Inflammatory macrophage treated with lipopolysaccharide for 1 hour (primary cell): Measurements from ENCODE around the gene DSEL.

Source experiments
- DNase-seq, 2 donors: peaks; one replicate each; pipeline ENCODE4 v3.0.0-alpha.2; 2020 to 2022

DSEL gene

GRCh38 chr18:67500522-67501205 lies 15.9 kb downstream of the DSEL start:
- no peak for DNase-seq

GRCh38 chr18:67496469-67496868 lies 20.1 kb downstream of the DSEL start:
- DNase-seq, result no peak

DNA sequence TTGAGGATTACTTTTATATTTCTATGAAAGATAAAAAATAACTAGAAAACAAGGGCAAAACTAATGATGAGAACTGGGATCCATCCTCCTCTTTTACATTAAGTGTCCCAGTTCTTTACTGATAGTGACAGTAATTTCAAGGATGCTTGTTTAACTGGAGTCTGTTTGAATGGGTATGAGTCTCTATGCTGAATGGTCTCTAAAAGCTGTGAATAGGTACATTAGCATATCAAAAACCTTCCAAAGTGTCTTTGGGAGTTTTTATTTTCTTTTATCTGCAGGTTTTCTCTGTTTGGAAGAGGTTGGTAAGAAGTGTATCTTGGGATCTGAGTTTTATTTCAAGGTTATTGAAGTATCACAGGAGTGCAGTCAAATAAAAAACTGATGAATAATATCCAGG lies 30.0 kb downstream of the DSEL start:
- no peak for DNase-seq

- DNase-seq, result no peak
These were observed 30.9 kb downstream of the DSEL start for GRCh38 chr18:67485655-67486054.

DNA sequence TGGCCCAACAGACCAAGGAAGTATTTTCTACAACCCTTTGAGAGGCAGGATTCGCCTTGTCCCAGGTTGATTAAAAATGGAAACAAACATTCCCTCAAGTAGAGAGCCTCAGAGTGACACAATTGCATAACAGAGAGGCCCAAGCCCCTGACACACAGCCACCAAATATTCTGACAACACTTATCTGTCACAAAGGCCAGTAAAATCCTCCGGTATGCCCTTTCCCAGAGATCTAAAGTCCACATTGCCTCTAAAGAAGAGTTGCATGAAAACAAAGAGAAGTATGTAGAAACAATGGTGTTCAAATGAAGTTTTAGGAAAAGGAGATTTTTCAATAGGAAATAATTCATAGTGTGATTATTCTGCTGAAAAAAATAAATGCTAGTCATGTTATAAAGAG lies 32.1 kb downstream of the DSEL start:
- no peak for DNase-seq

DNA sequence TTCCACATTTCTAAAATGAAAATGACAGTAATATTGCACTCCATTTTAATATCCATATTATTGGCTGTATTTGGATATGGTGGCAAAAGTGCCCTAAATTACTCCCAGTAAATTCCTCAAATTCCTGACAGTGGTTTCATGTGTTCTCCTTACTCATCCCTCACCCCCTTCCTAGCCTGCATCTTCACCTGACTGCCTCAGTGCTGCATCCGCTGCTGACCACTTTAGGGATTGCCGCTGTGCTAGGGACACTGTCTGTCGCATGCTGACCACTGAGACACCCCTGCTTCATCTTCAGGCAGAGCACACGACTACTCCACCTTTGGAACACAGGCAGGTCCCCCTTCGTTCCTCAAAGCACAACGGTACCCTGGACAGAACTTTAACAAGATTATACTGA lies 32.6 kb downstream of the DSEL start:
- DNase-seq, result no peak

DNA sequence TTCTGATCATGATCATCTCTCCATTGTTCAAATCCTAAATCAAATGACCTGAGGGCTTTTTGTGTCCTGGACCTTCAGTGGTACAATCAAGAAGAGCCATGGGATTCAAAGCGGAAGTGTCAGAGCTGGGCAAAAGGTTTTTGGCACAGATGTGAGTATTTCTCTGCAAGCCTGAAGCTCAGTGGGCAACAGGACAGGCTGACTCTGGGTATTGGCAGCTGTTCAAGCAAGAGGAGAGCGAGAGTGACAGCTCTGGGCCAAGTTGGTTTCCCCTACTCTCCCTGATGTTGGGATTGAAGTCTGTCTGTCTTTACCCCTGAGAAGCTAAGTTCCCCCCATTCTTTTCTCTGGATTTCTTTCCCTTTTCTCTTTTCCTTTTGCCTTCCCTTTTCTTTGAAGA lies 33.3 kb downstream of the DSEL start:
- DNase-seq, result no peak

- DNase-seq, result no peak
These were observed 38.3 kb downstream of the DSEL start for GRCh38 chr18:67478249-67478648.

DNA sequence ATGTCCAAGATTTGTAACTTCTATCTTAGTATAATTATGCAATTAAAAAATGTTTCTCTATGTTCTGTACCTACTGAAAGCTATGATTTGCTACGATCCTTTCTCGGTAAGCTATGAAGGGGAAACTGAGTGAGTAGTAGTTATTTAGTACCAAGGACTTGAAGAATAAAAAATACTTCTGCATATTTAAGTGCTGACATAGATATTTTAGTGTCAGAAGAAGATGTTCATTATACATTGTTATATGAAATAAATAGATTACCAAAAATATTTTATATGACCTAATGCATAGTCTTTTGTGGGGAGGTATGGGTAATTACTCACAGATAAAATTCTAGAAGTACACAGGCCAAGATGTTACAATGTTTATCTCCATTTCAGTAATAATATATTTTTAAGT lies 39.0 kb downstream of the DSEL start:
- no peak for DNase-seq

DNA sequence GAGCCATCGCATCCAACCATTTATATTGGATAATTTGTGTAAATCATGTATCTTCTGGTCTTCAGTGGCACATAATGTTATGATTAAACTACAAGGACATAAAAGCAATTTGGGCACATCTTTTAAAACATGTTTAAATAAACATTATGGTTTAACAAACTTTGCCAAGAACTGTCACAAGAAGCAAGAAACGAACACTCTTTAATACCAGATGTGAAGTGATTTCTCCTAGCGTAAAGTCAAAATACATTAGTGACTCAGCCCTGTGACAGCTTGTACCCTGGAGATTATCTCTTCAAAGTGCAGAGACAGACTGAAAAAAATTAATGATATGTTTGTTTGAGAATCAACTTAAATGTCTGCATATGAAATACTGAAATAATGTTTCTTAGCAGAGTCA lies 39.9 kb downstream of the DSEL start:
- DNase-seq, result no peak

DNA sequence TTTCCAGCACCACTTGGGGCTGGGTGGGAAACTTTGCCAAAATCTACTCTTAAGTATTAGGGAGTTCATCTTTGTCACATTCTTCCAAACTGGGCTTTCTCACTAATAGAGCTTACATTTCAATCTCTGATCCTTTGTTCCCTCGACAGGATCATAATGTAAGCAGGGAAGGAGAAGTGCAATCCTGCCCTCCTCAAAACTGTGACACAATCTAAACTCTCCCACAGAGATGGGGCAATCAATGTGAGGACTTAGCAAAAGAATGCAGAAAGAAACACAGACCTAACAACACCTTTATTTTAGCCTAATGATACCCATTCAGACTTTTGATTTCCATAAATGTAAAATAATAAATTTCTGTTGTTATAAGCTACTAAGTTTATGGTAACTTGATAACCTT lies 40.8 kb downstream of the DSEL start:
- DNase-seq, result no peak

GRCh38 chr18:67468038-67468437 lies 48.5 kb downstream of the DSEL start:
- no peak for DNase-seq

GRCh38 chr18:67467188-67467587 lies 49.3 kb downstream of the DSEL start:
- DNase-seq, result no peak

DNA sequence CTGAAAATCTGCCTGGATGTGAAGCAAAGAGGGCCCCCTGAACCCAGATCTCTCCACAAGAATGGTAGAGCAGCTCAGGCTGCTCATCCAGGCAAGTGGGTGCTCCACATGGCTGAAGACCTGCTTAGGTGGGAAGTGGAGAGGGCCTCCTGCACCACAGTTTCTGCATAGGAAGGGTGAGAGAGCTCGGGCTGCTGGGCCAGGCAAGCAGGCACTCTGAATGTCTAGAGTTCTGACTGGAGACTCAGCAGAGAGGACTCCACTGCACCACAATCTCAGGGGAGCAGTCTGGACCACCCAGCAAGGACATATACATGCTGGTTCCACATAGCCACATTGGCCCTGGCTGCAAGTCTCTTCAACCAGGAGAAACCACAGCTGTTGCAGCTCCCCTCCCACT lies 52.0 kb downstream of the DSEL start:
- DNase-seq, result no peak

- DNase-seq, result no peak
These were observed 52.7 kb downstream of the DSEL start for GRCh38 chr18:67463829-67464228.

DNA sequence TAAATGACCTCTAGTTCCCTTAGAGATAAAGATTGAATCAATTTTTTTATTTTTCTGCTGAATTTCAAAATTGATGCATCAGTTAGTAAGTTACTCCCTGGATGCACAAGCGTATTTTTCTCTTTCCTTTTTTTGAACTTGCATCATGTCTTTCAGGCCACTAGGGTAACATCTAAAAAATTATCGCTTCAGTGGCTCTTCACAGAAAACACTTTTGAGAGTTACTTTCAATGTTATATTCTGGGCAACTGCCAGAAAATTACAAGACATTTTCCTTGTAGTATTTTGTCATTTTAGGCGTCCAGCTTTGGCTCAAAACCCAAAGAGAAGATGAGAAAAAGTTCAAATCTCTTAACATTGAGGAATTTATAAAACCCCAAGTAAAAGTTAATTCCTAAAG lies 59.8 kb downstream of the DSEL start:
- no peak for DNase-seq
